Skeletal muscle tissue (tissue), 4 donors: Measurements from ENCODE around the gene THTPA. TPM values are rescaled to one million over a fixed set of nuclear protein-coding genes. Genes with fewer than 3 reads are reported as not detected.
A peak's percentile ranks its signal among the peaks of the same experiment; 100 is the strongest.

Experiments used
- H3K27ac ChIP-seq: one replicate; pipeline ENCODE4 v1.7.0; 2013; ENCODE audit warnings: mild to moderate bottlenecking, low read depth, low read length, inconsistent platforms
- H3K27me3 ChIP-seq, 3 donors: one replicate each; pipeline ENCODE4 v1.7.0; 2013; ENCODE audit warnings: low read length in 3 of 3; ENCODE audit not compliant: control insufficient read depth in 3 of 3, insufficient read depth in 3 of 3
- H3K36me3 ChIP-seq, 3 donors: one replicate each; pipeline ENCODE4 v1.7.0; 2013; ENCODE audit warnings: low read length in 3 of 3; ENCODE audit not compliant: control insufficient read depth in 3 of 3, insufficient read depth in 3 of 3
- H3K4me1 ChIP-seq, 3 donors: one replicate each; pipeline ENCODE4 v1.7.0; 2013; ENCODE audit warnings: low read length in 3 of 3, mild to moderate bottlenecking in 3 of 3; ENCODE audit not compliant: control insufficient read depth in 3 of 3, insufficient read depth in 3 of 3
- H3K4me3 ChIP-seq, 3 donors: one replicate each; pipeline ENCODE4 v1.7.0; 2013; ENCODE audit warnings: low read length in 3 of 3
- H3K9ac ChIP-seq, 3 donors: one replicate each; pipeline ENCODE4 v1.7.0; 2013; ENCODE audit warnings: low read length in 3 of 3, mild to moderate bottlenecking in 3 of 3, moderate library complexity in 2 of 3, low read depth in 1 of 3
- H3K9me3 ChIP-seq, 3 donors: one replicate each; pipeline ENCODE4 v1.7.0; 2013; ENCODE audit warnings: low read length in 3 of 3; ENCODE audit not compliant: control insufficient read depth in 3 of 3
- total RNA-seq: library from RNA; depleted of rRNA; stranded (reverse); fragments of >200 nt; gene quantifications from one replicate; pipeline ENCODE4 v1.2.3, GENCODE V29; 2014
- donor health status: Osteomylitis.

Gene THTPA
- total RNA-seq, 1 donor from 2014 or later = 7.8 TPM

- H3K4me3 ChIP-seq = peak overlapping the region; percentile 79 to 88 (median 86)
- peak overlapping the region; percentile 61 to 76 (median 76) for H3K9ac ChIP-seq
- peaks cover 0 to 6% (median 0%) of the 10 kb centered on the region in 3 donors for H3K27me3 ChIP-seq
- peaks cover 13 to 23% (median 16%) of the 10 kb centered on the region in 3 donors for H3K4me1 ChIP-seq
- peak overlapping the region; percentile 19 for H3K27ac ChIP-seq
- no peaks in the 10 kb centered on the region for H3K9me3 ChIP-seq
- H3K36me3 ChIP-seq = no peaks in the 10 kb centered on the region
Measured at GRCh38 chr14:23550812-23551265, 5.2 kb upstream of the THTPA start.

GRCh38 chr14:23551266-23552028 lies 4.6 kb upstream of the THTPA start, which contains the start of gene ZFHX2:
Gene ZFHX2 (minus strand): TSS chr14:23551765. CDS start chr14:23535325, 16,440 bp downstream.
- H3K4me1 ChIP-seq = peaks cover 13 to 29% (median 18%) of the 10 kb centered on the region in 3 donors
- peak within 1 kb of the TSS; percentile 19 for H3K27ac ChIP-seq
- peaks cover 0 to 6% (median 0%) of the 10 kb centered on the region in 3 donors for H3K27me3 ChIP-seq
- H3K36me3 ChIP-seq = no peaks in the 10 kb centered on the region
- H3K9me3 ChIP-seq = no peaks in the 10 kb centered on the region
- peak within 1 kb of the TSS; percentile 79 to 88 (median 86) for H3K4me3 ChIP-seq
- peak within 1 kb of the TSS; percentile 68 to 76 (median 76) for H3K9ac ChIP-seq

- H3K4me3 ChIP-seq = peak overlapping the region; percentile 78 to 98 (median 96)
- H3K9me3 ChIP-seq = no peaks in the 10 kb centered on the region
- peaks cover 0 to under 1% (median 0%) of the 10 kb centered on the region in 3 donors for H3K27me3 ChIP-seq
- H3K9ac ChIP-seq = peak overlapping the region; percentile 97 to 99 (median 97)
- peaks cover 26 to 41% (median 27%) of the 10 kb centered on the region in 3 donors for H3K4me1 ChIP-seq
- H3K27ac ChIP-seq = peak overlapping the region; percentile 96
- H3K36me3 ChIP-seq = peaks cover 13 to 18% (median 15%) of the 10 kb centered on the region in 3 donors
Measured at GRCh38 chr14:23555533-23555881, 564 bp upstream of the THTPA start.

- Histone ChIP-seq H3K4me1 (peaks cover 19 to 40% (median 30%) of the 10 kb centered on the region in 3 donors), H3K36me3 (peaks cover 13 to 18% (median 15%) of the 10 kb centered on the region in 3 donors), H3K9ac (peak overlapping the region; percentile 97 to 99 (median 97)), H3K27me3 (no peaks in the 10 kb centered on the region), H3K4me3 (peak overlapping the region; percentile 78 to 98 (median 96)), H3K27ac (peak overlapping the region; percentile 96), H3K9me3 (no peaks in the 10 kb centered on the region)
Measured at GRCh38 chr14:23556700-23557440, 799 bp downstream of the THTPA start.

- H3K27ac ChIP-seq = no peak overlapping the region
- peaks cover 13 to 18% (median 15%) of the 10 kb centered on the region in 3 donors for H3K36me3 ChIP-seq
- peak overlapping the region; percentile 25 to 97 (median 65) for H3K9ac ChIP-seq
- H3K4me3 ChIP-seq = peak overlapping the region in 1 of 3 donors; percentile 30
- H3K27me3 ChIP-seq = no peaks in the 10 kb centered on the region
- peaks cover 20 to 44% (median 33%) of the 10 kb centered on the region in 3 donors for H3K4me1 ChIP-seq
- no peaks in the 10 kb centered on the region for H3K9me3 ChIP-seq
Measured at GRCh38 chr14:23557521-23557920, 1.4 kb downstream of the THTPA start.

GRCh38 chr14:23557946-23558345 lies 1.9 kb downstream of the THTPA start:
- Histone ChIP-seq H3K36me3 (peaks cover 13 to 18% (median 15%) of the 10 kb centered on the region in 3 donors), H3K9me3 (no peaks in the 10 kb centered on the region), H3K4me3 (peak overlapping the region in 1 of 3 donors; percentile 30), H3K27ac (no peak overlapping the region), H3K27me3 (no peaks in the 10 kb centered on the region), H3K4me1 (peaks cover 20 to 44% (median 33%) of the 10 kb centered on the region in 3 donors), H3K9ac (peak overlapping the region; percentile 1 to 65 (median 25))

GRCh38 chr14:23558346-23559009 lies 2.4 kb downstream of the THTPA start:
- Histone ChIP-seq H3K9ac (peak overlapping the region in 1 of 3 donors; percentile 3), H3K27ac (no peak overlapping the region)

GRCh38 chr14:23559010-23559925 lies 3.2 kb downstream of the THTPA start:
- Histone ChIP-seq H3K27ac (no peak overlapping the region), H3K9me3 (no peaks in the 10 kb centered on the region), H3K4me3 (no peak overlapping the region), H3K4me1 (peaks cover 20 to 44% (median 33%) of the 10 kb centered on the region in 3 donors), H3K36me3 (peaks cover 13 to 21% (median 19%) of the 10 kb centered on the region in 3 donors), H3K27me3 (no peaks in the 10 kb centered on the region), H3K9ac (peak overlapping the region in 1 of 3 donors; percentile 3)

More at GRCh38 chr14:23558346-23559009, 2.4 kb downstream of the THTPA start:
- H3K27me3 ChIP-seq = no peaks in the 10 kb centered on the region
- H3K9me3 ChIP-seq = no peaks in the 10 kb centered on the region
- H3K4me1 ChIP-seq = peaks cover 20 to 44% (median 33%) of the 10 kb centered on the region in 3 donors
- peaks cover 13 to 18% (median 15%) of the 10 kb centered on the region in 3 donors for H3K36me3 ChIP-seq
- no peak overlapping the region for H3K4me3 ChIP-seq
